Endometrial microvascular endothelial cells (primary cell): Measurements from ENCODE around the gene AP5S1. TPM values are rescaled to one million over a fixed set of nuclear protein-coding genes. Genes with fewer than 3 reads are reported as not detected.

Experiments
- in situ Hi-C: cut with HindIII; loops from 2 replicates; pipeline ENCODE4 v1.10.0; 2017; ENCODE audit warnings: low sequenced_read_pairs, low pct_unique_long_range_greater_than_20kb; ENCODE audit errors: inconsistent ontology term
- total RNA-seq: library from RNA; depleted of rRNA; stranded (reverse); fragments of >200 nt; gene quantifications from one replicate; pipeline ENCODE4 v1.2.3, GENCODE V29; 2015; ENCODE audit errors: inconsistent ontology term

AP5S1 gene
- 32.5 TPM for total RNA-seq

- in situ Hi-C loops: no loop called here
Measured at GRCh38 chr20:3820048-3820900, at the start of gene AP5S1. AP5S1 (plus strand) TSS chr20:3820547; CDS start chr20:3822118, 1,571 bp downstream.

GRCh38 chr20:3771552-3772058 is 48.7 kb upstream of the AP5S1 start:
- in situ Hi-C loops: no loop called here

- in situ Hi-C loops: no loop called here
Measured at GRCh38 chr20:3775457-3776108, 44.8 kb upstream of the AP5S1 start.

GRCh38 chr20:3777381-3777715 is 43.0 kb upstream of the AP5S1 start:
- in situ Hi-C loops: no loop called here

GRCh38 chr20:3777716-3778629 is 42.4 kb upstream of the AP5S1 start:
- in situ Hi-C loops: no loop called here

- in situ Hi-C loops: no loop called here
Measured at GRCh38 chr20:3778976-3779375, 41.4 kb upstream of the AP5S1 start.

- in situ Hi-C loops: no loop called here
Measured at GRCh38 chr20:3781153-3781910, 39.0 kb upstream of the AP5S1 start, which contains the start of gene SPEF1. SPEF1 (minus strand) TSS chr20:3781448; CDS start chr20:3781287, 161 bp downstream.

- in situ Hi-C loops: no loop called here
Measured at GRCh38 chr20:3782597-3782996, 37.8 kb upstream of the AP5S1 start.

GRCh38 chr20:3783068-3783489 is 37.3 kb upstream of the AP5S1 start:
- in situ Hi-C loops: no loop called here

- in situ Hi-C loops: no loop called here
Measured at GRCh38 chr20:3783511-3784195, 36.7 kb upstream of the AP5S1 start.

- in situ Hi-C loops: no loop called here
Measured at GRCh38 chr20:3784216-3784853, 36.0 kb upstream of the AP5S1 start.

GRCh38 chr20:3784863-3785239 is 35.5 kb upstream of the AP5S1 start:
- in situ Hi-C loops: no loop called here

GRCh38 chr20:3785240-3786125 is 34.9 kb upstream of the AP5S1 start:
- in situ Hi-C loops: no loop called here

GRCh38 chr20:3786126-3786484 is 34.2 kb upstream of the AP5S1 start:
- in situ Hi-C loops: no loop called here

- in situ Hi-C loops: no loop called here
Measured at GRCh38 chr20:3786665-3787323, 33.6 kb upstream of the AP5S1 start, which contains the start of gene CENPB. CENPB (minus strand) TSS chr20:3786740; CDS start chr20:3786483, 257 bp downstream.
